ENCODE data around the gene HCFC2. TPM values are rescaled to one million over a fixed set of nuclear protein-coding genes. Genes with fewer than 3 reads are reported as not detected.

Gene HCFC2
- total and polyA plus RNA-seq, 2 of the 8 experiments (the other 6 are each of a cell fraction or from before 2014, with no cell fraction given): 0.62 to 1.8 TPM

DNA sequence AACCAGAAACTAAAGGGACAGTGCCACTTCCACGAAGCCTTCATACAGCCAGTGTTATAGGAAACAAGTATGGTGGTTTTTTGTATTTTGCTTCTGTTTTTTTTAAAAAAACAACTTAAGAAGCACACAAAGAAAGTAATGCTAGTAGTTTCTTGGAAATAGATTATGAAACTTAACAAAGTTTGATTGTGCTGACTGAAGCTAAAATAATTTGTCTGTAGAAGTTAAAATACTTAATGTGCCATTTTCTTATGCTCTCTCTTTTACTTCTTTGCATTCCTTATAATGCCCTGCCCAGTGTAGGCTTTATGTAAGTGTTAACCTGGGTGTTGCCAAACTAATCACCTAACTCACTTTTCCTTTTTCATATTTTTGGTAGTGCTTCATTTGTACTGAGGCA, 16.4 kb downstream of the HCFC2 start:
- H3K18ac ChIP-seq (ENCODE audit: extremely low read depth, low read length): no peak overlapping the region
- H2AK5ac ChIP-seq (ENCODE audit: low read depth, low read length): no peak overlapping the region
- TF ChIP-seq TEAD4 (IDR thresholded peaks at IDR 0.05; ENCODE audit: low read depth, low read length): no peak
- TF ChIP-seq POLR2AphosphoS5 (IDR thresholded peaks at IDR 0.05; ENCODE audit: low read depth, low read length): no peak
- no peak for TF ChIP-seq SP4 (IDR thresholded peaks at IDR 0.05; ENCODE audit: low read length)
- no peak overlapping the region for H4K91ac ChIP-seq (replicated peaks; ENCODE audit: insufficient read length, low read length)
- H2BK15ac ChIP-seq (ENCODE audit: low read length): no peak overlapping the region
- no peak overlapping the region for H2BK12ac ChIP-seq (ENCODE audit: low read depth, low read length)
- no peak overlapping the region for H3K4me3 ChIP-seq (ENCODE audit: extremely low read depth in 1 of 4, insufficient read depth in 2 of 4, low read depth in 3 of 4, low read length in 4 of 4)
- POLR2A ChIA-PET (ENCODE audit: partially characterized antibody): interaction anchor here (0.6 kb wide), 1 partner anchor 979 kb away, joined by 3 read pairs; no protein-coding TSS in a partner anchor
- CTCF ChIA-PET (ENCODE audit: partially characterized antibody): no interaction called here
- H3K4ac ChIP-seq (replicated peaks; ENCODE audit: insufficient read length, low read depth, low read length): no peak overlapping the region
- H2AFZ ChIP-seq (ENCODE audit: low read length): no peak overlapping the region
- no peak overlapping the region for H3K56ac ChIP-seq (replicated peaks; ENCODE audit: insufficient read length, low read depth, low read length)
- H3K27me3 ChIP-seq (replicated peaks in 1 of 4; ENCODE audit: control insufficient read depth in 3 of 4, extremely low read depth in 1 of 4, insufficient read depth in 3 of 4, low read length in 3 of 4): no peaks in the 10 kb centered on the region
- no peak overlapping the region for H2BK20ac ChIP-seq (ENCODE audit: low read length)
- no peaks in the 10 kb centered on the region for H3K23me2 ChIP-seq (ENCODE audit: low read depth, low read length)
- H3K9me3 ChIP-seq (ENCODE audit: insufficient read depth in 2 of 2, low read depth in 1 of 2, low read length in 1 of 2): no peaks in the 10 kb centered on the region
- H3K79me2 ChIP-seq (ENCODE audit: control insufficient read depth in 1 of 2, insufficient read depth in 2 of 2, low read length in 2 of 2): no peaks in the 10 kb centered on the region
- no peak overlapping the region for H3K9ac ChIP-seq (replicated peaks in 1 of 4; ENCODE audit: extremely low read depth in 1 of 4, low read depth in 3 of 4, low read length in 3 of 4)
- FAIRE-seq (no peak), DNase-seq (ENCODE audit: low read depth in 1 of 2, low spot score in 2 of 2) (no peak)
- no peak overlapping the region for H3K14ac ChIP-seq (ENCODE audit: insufficient read length)
- H2BK5ac ChIP-seq (ENCODE audit: low read depth, low read length): no peak overlapping the region
- no peak overlapping the region for H3K23ac ChIP-seq (ENCODE audit: insufficient read length)
- no peak overlapping the region for H2BK120ac ChIP-seq (replicated peaks; ENCODE audit: low read depth, low read length)
- H4K8ac ChIP-seq (ENCODE audit: extremely low read depth, insufficient read depth, low read length): no peak overlapping the region
- WGBS, 2 experiments (ENCODE audit: extremely low coverage in 1 of 2, insufficient coverage in 1 of 2, insufficient read length in 1 of 2, insufficient replicate concordance in 2 of 2, low coverage in 1 of 2, low lambda C conversion rate in 2 of 2, missing lambda C conversion rate in 1 of 2): 97% methylated on average over 1 of the region's 1 CpG; no CpG with 5 or more reads in 1 of the 2 experiments
- no peak overlapping the region for H4K5ac ChIP-seq (ENCODE audit: insufficient read length, low read depth, low read length)
- H3K27ac ChIP-seq (ENCODE audit: low read depth, low read length): no peak overlapping the region
- no peak overlapping the region for H3K4me2 ChIP-seq (ENCODE audit: insufficient read depth in 1 of 2, low read depth in 2 of 2, low read length in 2 of 2)
- H3K79me1 ChIP-seq (ENCODE audit: low read depth, low read length): no peaks in the 10 kb centered on the region
- H3K4me1 ChIP-seq (replicated peaks in 1 of 4; ENCODE audit: control insufficient read depth in 3 of 4, insufficient read depth in 4 of 4, low read length in 3 of 4): no peaks in the 10 kb centered on the region
- no peaks in the 10 kb centered on the region for H4K20me1 ChIP-seq (replicated peaks in 1 of 2; ENCODE audit: control insufficient read depth in 1 of 2, insufficient read depth in 2 of 2, low read length in 2 of 2)
- no peaks in the 10 kb centered on the region for H3K36me3 ChIP-seq (ENCODE audit: control insufficient read depth in 2 of 4, insufficient read depth in 4 of 4, low read length in 3 of 4)

Measured in H1 (cell line).